ENCODE data around the gene GSN. TPM values are rescaled to one million over a fixed set of nuclear protein-coding genes. Genes with fewer than 3 reads are reported as not detected.

Gene GSN
- total and polyA plus RNA-seq, 2 of the 13 experiments (the other 11 are each of a cell fraction or from before 2014, with no cell fraction given), result 294 to 307 TPM

GRCh38 chr9:121368138-121368522 lies 100.2 kb downstream of the GSN start (continued):
- no peak for TF ChIP-seq AFF4 (CRISPR knock-in tag; IDR thresholded peaks at IDR 0.05)
- TF ChIP-seq TBL1XR1 (IDR thresholded peaks at IDR 0.05; ENCODE audit: borderline replicate concordance, low read length, partially characterized antibody), result peak; percentile 67
- TF ChIP-seq YEATS4 (CRISPR knock-in tag; IDR thresholded peaks at IDR 0.05; ENCODE audit: borderline replicate concordance), result no peak
- TF ChIP-seq ZFP36 (IDR thresholded peaks at IDR 0.05; ENCODE audit: borderline replicate concordance, low read depth, low read length, partially characterized antibody), result no peak
- TF ChIP-seq ZNF264 (CRISPR knock-in tag; IDR thresholded peaks at IDR 0.05), result peak; percentile 23; the same call in 1 of the 2 replicates
- no peak for TF ChIP-seq ZNF879 (CRISPR knock-in tag; IDR thresholded peaks at IDR 0.05)
- no peak for TF ChIP-seq CCAR2 (optimal IDR thresholded peaks at IDR 0.05; ENCODE audit: low read depth, low read length)
- TF ChIP-seq ZFP36L2 (CRISPR knock-in tag; IDR thresholded peaks at IDR 0.05), result no peak
- TF ChIP-seq MAFF (IDR thresholded peaks at IDR 0.05; ENCODE audit: low read depth, low read length), result 0 out of 2 replicates have a peak, but pooled peaks have one; percentile 12
- no peak for TF ChIP-seq ZSCAN21 (CRISPR knock-in tag; IDR thresholded peaks at IDR 0.05; ENCODE audit: borderline replicate concordance)
- TF ChIP-seq FOXK1 (CRISPR knock-in tag; IDR thresholded peaks at IDR 0.05; ENCODE audit: borderline replicate concordance, low read depth), result peak; percentile 63; the same call in 1 of the 2 replicates
- TF ChIP-seq ZBTB37 (CRISPR knock-in tag; IDR thresholded peaks at IDR 0.05), result no peak
- TF ChIP-seq HDAC1 (CRISPR knock-in tag; IDR thresholded peaks at IDR 0.05), result peak; percentile 49; the same call in 1 of the 2 replicates
- peak in 1 of 2 experiments; percentile 42; a peak in 2 of 4 replicates for TF ChIP-seq MAFK (conservative IDR thresholded peaks at IDR 0.05 in 1 of 2, IDR thresholded peaks at IDR 0.05 in 1 of 2; ENCODE audit: low read length in 2 of 2)
- no peak for TF ChIP-seq ZNF136 (CRISPR knock-in tag; IDR thresholded peaks at IDR 0.05; ENCODE audit: low read depth)
- no peak for TF ChIP-seq HNRNPK (IDR thresholded peaks at IDR 0.05; ENCODE audit: low read depth, low read length, poor library complexity, severe bottlenecking)
- TF ChIP-seq ETV6 (CRISPR knock-in tag; conservative IDR thresholded peaks at IDR 0.05), result no peak
- no peak for TF ChIP-seq ZNF354B (CRISPR knock-in tag; IDR thresholded peaks at IDR 0.05)
- no peak for TF ChIP-seq CENPX (CRISPR knock-in tag; IDR thresholded peaks at IDR 0.05)
- TF ChIP-seq KLF9 (CRISPR knock-in tag; IDR thresholded peaks at IDR 0.05; ENCODE audit: low read depth), result no peak
- peak; percentile 77; the same call in 1 of the 2 replicates for TF ChIP-seq NCOR1 (IDR thresholded peaks at IDR 0.05; ENCODE audit: borderline replicate concordance, low read length)
- no peak for TF ChIP-seq ZNF317 (CRISPR knock-in tag; IDR thresholded peaks at IDR 0.05)
- TF ChIP-seq ZNF678 (CRISPR knock-in tag; IDR thresholded peaks at IDR 0.05), result no peak
- 0 out of 2 replicates have a peak, but pooled peaks have one; percentile 25 for TF ChIP-seq RBFOX2 (IDR thresholded peaks at IDR 0.05; ENCODE audit: low read depth, low read length)
- no peak for TF ChIP-seq ZBTB38 (CRISPR knock-in tag; IDR thresholded peaks at IDR 0.05)
- no peak for TF ChIP-seq SCMH1 (CRISPR knock-in tag; IDR thresholded peaks at IDR 0.05; ENCODE audit: borderline replicate concordance)
- TF ChIP-seq ARID2 (CRISPR knock-in tag; IDR thresholded peaks at IDR 0.05; ENCODE audit: borderline replicate concordance), result no peak
- no peak for TF ChIP-seq ZNF101 (CRISPR knock-in tag; IDR thresholded peaks at IDR 0.05; ENCODE audit: borderline replicate concordance, low read depth)

All from HepG2 (cell line).